Upper lobe of left lung (tissue), 4 donors: Measurements from ENCODE around the gene SMG7.

Experiments used
- CTCF ChIP-seq, 6 experiments: fragments of 450-650 bp in 4 of 6; fragments of 200-600 bp in 2 of 6; sonication (generic) in 2 of 6; IDR thresholded peaks; one replicate each; pipeline ENCODE4 v1.5.1; 2016 to 2019; ENCODE audit warnings: antibody characterized with exemption in 6 of 6
- EP300 ChIP-seq, 4 donors: sonication (generic); formaldehyde crosslinking; IDR thresholded peaks; one replicate each; pipeline ENCODE4 v1.5.1; 2017; ENCODE audit warnings: antibody characterized with exemption in 4 of 4, control low read depth in 2 of 4
- POLR2A ChIP-seq, 4 donors: fragments of 450-650 bp; IDR thresholded peaks; one replicate each; pipeline ENCODE4 v1.5.1; 2016 to 2017; ENCODE audit warnings: antibody characterized with exemption in 4 of 4, mild to moderate bottlenecking in 2 of 4
- POLR2AphosphoS5 ChIP-seq, 2 donors: sonication (generic); formaldehyde crosslinking; IDR thresholded peaks; one replicate each; pipeline ENCODE4 v1.5.1; 2017; ENCODE audit warnings: antibody characterized with exemption in 2 of 2

DNA sequence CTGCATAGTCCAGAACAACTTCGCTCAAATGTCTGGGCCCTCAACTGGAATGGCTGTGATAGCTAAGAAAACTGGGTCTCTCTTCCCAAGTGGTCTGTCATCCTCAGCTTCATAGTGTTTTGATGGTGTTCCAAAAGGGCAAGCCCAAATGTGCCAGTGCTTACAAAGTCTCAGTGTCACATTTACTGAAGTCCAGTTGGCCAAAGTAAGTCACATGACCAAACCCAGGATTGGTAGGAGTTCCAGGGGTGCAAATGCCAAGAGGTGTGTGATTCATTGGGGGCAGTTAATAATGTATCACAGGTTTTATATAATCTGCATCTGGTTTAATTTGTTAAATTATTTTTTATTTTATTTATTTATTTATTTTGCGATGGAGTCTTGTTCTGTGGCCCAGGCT is 24.9 kb downstream of the SMG7 start:
- no peak for TF ChIP-seq POLR2A (IDR thresholded peaks at IDR 0.05)
- no peak for TF ChIP-seq CTCF (IDR thresholded peaks at IDR 0.05)
- TF ChIP-seq POLR2AphosphoS5 (IDR thresholded peaks at IDR 0.05), result no peak
- no peak for TF ChIP-seq EP300 (IDR thresholded peaks at IDR 0.05)
